Activated T-helper 17 cell treated with anti-CD3 and anti-CD28 coated beads, Interleukin-2, amount 50 U/mL, for 72 hours (primary cell): Measurements from ENCODE around the gene PDE2A. TPM values are rescaled to one million over a fixed set of nuclear protein-coding genes. Genes with fewer than 3 reads are reported as not detected.

Source experiments
- ATAC-seq: fragments of 150-1000 bp; cut with Tn5 transposase; replicated peaks from 2 replicates; pipeline ENCODE4 v1.10.0; 2021; ENCODE audit warnings: mild to moderate bottlenecking, moderate library complexity
- H3K27ac Mint-ChIP-seq: one replicate; pipeline ENCODE4 v1.8.0; 2022; ENCODE audit warnings: mixed read lengths
- H3K27me3 Mint-ChIP-seq: one replicate; pipeline ENCODE4 v1.8.0; 2022; ENCODE audit warnings: mixed read lengths
- H3K36me3 Mint-ChIP-seq: one replicate; pipeline ENCODE4 v1.8.0; 2022; ENCODE audit warnings: low read depth, mild to moderate bottlenecking, mixed read lengths
- H3K4me1 Mint-ChIP-seq: one replicate; pipeline ENCODE4 v1.8.0; 2022; ENCODE audit warnings: mixed read lengths
- H3K4me3 Mint-ChIP-seq: one replicate; pipeline ENCODE4 v1.8.0; 2022; ENCODE audit warnings: mild to moderate bottlenecking, mixed read lengths
- H3K9me3 Mint-ChIP-seq: one replicate; pipeline ENCODE4 v1.8.0; 2022; ENCODE audit warnings: mixed read lengths
- total RNA-seq, 2 donors: library from RNA; stranded (reverse); gene quantifications; one replicate each; pipeline ENCODE4 v1.2.3, GENCODE V29; 2022

PDE2A gene
- total RNA-seq, 2 donors from 2014 or later: 1.7 to 3.6 TPM

- H3K27me3 Mint-ChIP-seq: no peaks in the 10 kb centered on the region
- no peaks in the 10 kb centered on the region for H3K9me3 Mint-ChIP-seq
- H3K4me1 Mint-ChIP-seq: peaks cover 11% of the 10 kb centered on the region
- ATAC-seq: no peak
- H3K27ac Mint-ChIP-seq: no peak overlapping the region
- no peak overlapping the region for H3K4me3 Mint-ChIP-seq
- peaks cover 94% of the 10 kb centered on the region for H3K36me3 Mint-ChIP-seq
Observed at GRCh38 chr11:72697814-72698213, 23.6 kb upstream of the PDE2A start.

- no peaks in the 10 kb centered on the region for H3K27me3 Mint-ChIP-seq
- peak; percentile 30 for ATAC-seq
Observed at GRCh38 chr11:72696866-72697700, 22.9 kb upstream of the PDE2A start.

GRCh38 chr11:72695354-72695753, 21.1 kb upstream of the PDE2A start:
- no peak for ATAC-seq
- Mint-ChIP-seq H3K27ac (peak overlapping the region; percentile 32), H3K9me3 (no peaks in the 10 kb centered on the region), H3K4me3 (no peak overlapping the region), H3K4me1 (peaks cover 11% of the 10 kb centered on the region), H3K36me3 (peaks cover 92% of the 10 kb centered on the region), H3K27me3 (no peaks in the 10 kb centered on the region)

More at GRCh38 chr11:72696866-72697700, 22.9 kb upstream of the PDE2A start:
- Mint-ChIP-seq H3K4me3 (no peak overlapping the region), H3K36me3 (peaks cover 94% of the 10 kb centered on the region), H3K27ac (no peak overlapping the region), H3K9me3 (no peaks in the 10 kb centered on the region), H3K4me1 (peaks cover 11% of the 10 kb centered on the region)

- peaks cover 92% of the 10 kb centered on the region for H3K36me3 Mint-ChIP-seq
- no peaks in the 10 kb centered on the region for H3K27me3 Mint-ChIP-seq
- no peaks in the 10 kb centered on the region for H3K9me3 Mint-ChIP-seq
- ATAC-seq: no peak
- no peak overlapping the region for H3K27ac Mint-ChIP-seq
- peaks cover 11% of the 10 kb centered on the region for H3K4me1 Mint-ChIP-seq
- no peak overlapping the region for H3K4me3 Mint-ChIP-seq
Observed at GRCh38 chr11:72693271-72693968, 19.2 kb upstream of the PDE2A start.

GRCh38 chr11:72692498-72693237, 18.4 kb upstream of the PDE2A start:
- Mint-ChIP-seq H3K4me3 (no peak overlapping the region), H3K27me3 (no peaks in the 10 kb centered on the region), H3K9me3 (no peaks in the 10 kb centered on the region), H3K36me3 (peaks cover 92% of the 10 kb centered on the region), H3K27ac (no peak overlapping the region), H3K4me1 (peaks cover 11% of the 10 kb centered on the region)
- no peak for ATAC-seq

GRCh38 chr11:72690166-72690565, 15.9 kb upstream of the PDE2A start:
- Mint-ChIP-seq H3K4me1 (peaks cover 20% of the 10 kb centered on the region), H3K27ac (no peak overlapping the region)
- no peak for ATAC-seq

GRCh38 chr11:72688929-72689328, 14.7 kb upstream of the PDE2A start:
- Mint-ChIP-seq H3K9me3 (no peaks in the 10 kb centered on the region), H3K27me3 (no peaks in the 10 kb centered on the region), H3K4me1 (peaks cover 13% of the 10 kb centered on the region), H3K4me3 (no peak overlapping the region), H3K27ac (peak overlapping the region; percentile 19), H3K36me3 (peaks cover 77% of the 10 kb centered on the region)
- ATAC-seq: no peak

More at GRCh38 chr11:72690166-72690565, 15.9 kb upstream of the PDE2A start:
- Mint-ChIP-seq H3K27me3 (no peaks in the 10 kb centered on the region), H3K9me3 (no peaks in the 10 kb centered on the region), H3K36me3 (peaks cover 89% of the 10 kb centered on the region), H3K4me3 (no peak overlapping the region)

- H3K27me3 Mint-ChIP-seq: no peaks in the 10 kb centered on the region
- peaks cover 13% of the 10 kb centered on the region for H3K4me1 Mint-ChIP-seq
- peaks cover 72% of the 10 kb centered on the region for H3K36me3 Mint-ChIP-seq
- ATAC-seq: no peak
- H3K27ac Mint-ChIP-seq: peak overlapping the region; percentile 19
- no peaks in the 10 kb centered on the region for H3K9me3 Mint-ChIP-seq
- H3K4me3 Mint-ChIP-seq: no peak overlapping the region
Observed at GRCh38 chr11:72688486-72688885, 14.3 kb upstream of the PDE2A start.

- no peak for ATAC-seq
- Mint-ChIP-seq H3K4me1 (peaks cover 13% of the 10 kb centered on the region), H3K36me3 (peaks cover 63% of the 10 kb centered on the region), H3K27ac (peak overlapping the region; percentile 83), H3K9me3 (no peaks in the 10 kb centered on the region), H3K27me3 (no peaks in the 10 kb centered on the region), H3K4me3 (peak overlapping the region; percentile 38)
Observed at GRCh38 chr11:72687326-72687725, 13.1 kb upstream of the PDE2A start.

- no peak for ATAC-seq
- Mint-ChIP-seq H3K27me3 (no peaks in the 10 kb centered on the region), H3K27ac (peak overlapping the region; percentile 83), H3K4me1 (peaks cover 13% of the 10 kb centered on the region), H3K4me3 (peak overlapping the region; percentile 38), H3K9me3 (no peaks in the 10 kb centered on the region), H3K36me3 (peaks cover 58% of the 10 kb centered on the region)
Observed at GRCh38 chr11:72686639-72687220, 12.5 kb upstream of the PDE2A start.

- H3K9me3 Mint-ChIP-seq: no peaks in the 10 kb centered on the region
- no peaks in the 10 kb centered on the region for H3K27me3 Mint-ChIP-seq
- peaks cover 59% of the 10 kb centered on the region for H3K36me3 Mint-ChIP-seq
- H3K4me1 Mint-ChIP-seq: peaks cover 13% of the 10 kb centered on the region
- ATAC-seq: peak; percentile 47
- H3K27ac Mint-ChIP-seq: peak overlapping the region; percentile 83
- peak overlapping the region; percentile 38 for H3K4me3 Mint-ChIP-seq
Observed at GRCh38 chr11:72685560-72686480, 11.6 kb upstream of the PDE2A start.

GRCh38 chr11:72684236-72684912, 10.2 kb upstream of the PDE2A start:
- Mint-ChIP-seq H3K4me1 (peaks cover 13% of the 10 kb centered on the region), H3K36me3 (peaks cover 50% of the 10 kb centered on the region), H3K9me3 (no peaks in the 10 kb centered on the region), H3K27me3 (no peaks in the 10 kb centered on the region), H3K27ac (no peak overlapping the region), H3K4me3 (no peak overlapping the region)
- ATAC-seq: peak; percentile 58

- Mint-ChIP-seq H3K9me3 (no peaks in the 10 kb centered on the region), H3K4me3 (no peak overlapping the region), H3K27me3 (peaks cover 3% of the 10 kb centered on the region), H3K27ac (no peak overlapping the region), H3K4me1 (peaks cover 13% of the 10 kb centered on the region), H3K36me3 (peaks cover 44% of the 10 kb centered on the region)
- peak; percentile 53 for ATAC-seq
Observed at GRCh38 chr11:72683782-72684200, 9.6 kb upstream of the PDE2A start.
